Stimulated activated CD4-positive, alpha-beta T cell treated with anti-CD3 and anti-CD28 coated beads, TNF-alpha, amount 100 ng/mL, for 48 hours (primary cell): Measurements from ENCODE around the gene TPPP.
"Not testable (repeated sequence)": the region's sequence is repeated elsewhere in the genome, so short reads cannot be mapped to it uniquely, and the experiment has no call there.

Source experiments
- DNase-seq, 3 donors: peaks; one replicate each; pipeline ENCODE4 v3.0.0-alpha.2; 2020; ENCODE audit warnings: low read depth in 3 of 3

Gene TPPP

DNA sequence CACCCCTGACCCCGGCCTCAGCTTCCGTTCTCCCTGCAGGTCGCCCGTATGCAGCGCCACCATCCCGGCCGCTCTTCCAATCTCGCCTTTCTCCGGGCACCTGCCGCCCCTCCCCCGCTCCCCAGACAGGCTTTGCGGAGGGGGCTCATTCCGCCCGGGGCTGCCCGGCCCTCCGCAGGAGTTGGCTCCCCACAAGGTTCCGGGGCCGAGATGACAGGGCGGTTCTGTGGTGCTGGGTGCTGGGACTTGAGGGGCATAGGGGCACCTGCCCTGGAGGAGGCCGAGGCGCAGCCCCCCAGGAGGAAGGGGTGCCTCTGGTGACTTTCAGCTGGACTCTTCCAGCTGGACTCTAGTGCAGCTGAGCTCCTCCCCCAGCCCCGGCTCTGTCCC, 885 bp upstream of the TPPP start:
- not testable (repeated sequence) for DNase-seq

DNA sequence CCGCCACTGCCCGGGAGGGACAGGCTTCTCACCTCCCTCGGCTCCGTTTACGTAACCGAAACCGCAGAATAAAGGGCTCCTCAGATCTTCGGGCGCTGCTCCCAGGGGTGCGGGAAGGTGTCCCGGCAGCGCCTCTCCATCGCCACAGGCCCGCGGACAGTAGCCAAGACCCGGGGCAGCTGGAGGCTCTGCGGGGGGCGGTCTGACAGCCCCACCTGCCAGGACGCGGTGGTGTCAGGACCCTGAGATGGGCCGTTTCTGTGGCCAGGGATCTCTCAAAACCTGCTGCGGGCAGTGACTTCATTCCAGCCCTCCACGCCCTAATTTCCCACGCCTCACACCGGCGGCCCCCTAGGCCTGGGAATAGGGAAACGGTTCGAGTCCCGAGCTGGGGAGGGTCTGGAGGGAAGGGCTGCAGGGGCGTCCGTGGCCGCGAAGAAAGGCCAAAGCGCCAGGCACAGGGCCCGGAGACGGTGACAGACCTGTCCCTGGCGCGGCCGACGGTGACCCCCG, 567 bp downstream of the TPPP start:
- not testable (repeated sequence) for DNase-seq

- DNase-seq: no peak
Measured at GRCh38 chr5:691817-692528, 1.2 kb downstream of the TPPP start.

DNA sequence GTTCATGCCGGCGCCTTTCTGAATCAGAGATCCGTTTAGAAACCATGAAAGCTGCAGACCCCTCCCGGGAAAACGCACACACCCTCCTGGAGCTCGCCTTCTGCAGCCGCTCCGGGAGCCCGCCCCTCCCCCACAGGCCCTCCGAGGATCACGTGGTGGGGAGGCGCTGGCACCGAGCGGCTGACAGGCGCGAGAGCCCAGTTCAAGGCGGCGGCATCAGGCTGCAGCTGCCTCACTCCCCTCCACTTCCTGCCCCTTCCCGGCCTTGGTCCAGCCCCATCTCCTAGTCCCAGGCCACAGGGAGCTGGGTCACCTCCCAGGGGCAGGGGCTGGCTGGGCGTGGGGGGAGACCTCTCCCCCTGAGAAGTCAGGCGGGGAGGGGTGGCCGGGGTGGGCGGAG, 2.1 kb downstream of the TPPP start:
- not testable (repeated sequence) for DNase-seq

DNA sequence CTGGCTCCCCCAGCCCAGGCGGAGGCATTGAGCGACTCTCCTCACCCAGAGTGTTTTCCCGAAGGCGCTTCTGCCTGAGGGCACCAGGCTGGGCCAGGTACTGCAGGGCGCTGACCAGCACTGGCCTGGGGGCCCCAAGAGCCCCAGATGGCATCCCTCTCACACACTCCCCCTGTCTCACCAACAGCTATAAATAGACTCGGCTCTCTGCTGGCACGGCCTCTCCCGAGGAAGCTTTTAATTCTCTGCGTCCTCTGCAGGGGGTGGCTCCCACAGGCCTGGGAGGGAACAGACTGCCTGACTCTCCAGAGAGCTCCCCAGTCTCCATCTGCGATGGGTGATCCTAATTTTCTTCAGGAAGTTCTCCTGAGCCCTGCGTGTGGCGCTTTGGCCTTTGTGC, 2.9 kb downstream of the TPPP start:
- DNase-seq: not testable (repeated sequence)

GRCh38 chr5:688348-689010, 4.7 kb downstream of the TPPP start:
- not testable (repeated sequence) for DNase-seq

GRCh38 chr5:686936-687335, 6.2 kb downstream of the TPPP start:
- not testable (repeated sequence) for DNase-seq

DNA sequence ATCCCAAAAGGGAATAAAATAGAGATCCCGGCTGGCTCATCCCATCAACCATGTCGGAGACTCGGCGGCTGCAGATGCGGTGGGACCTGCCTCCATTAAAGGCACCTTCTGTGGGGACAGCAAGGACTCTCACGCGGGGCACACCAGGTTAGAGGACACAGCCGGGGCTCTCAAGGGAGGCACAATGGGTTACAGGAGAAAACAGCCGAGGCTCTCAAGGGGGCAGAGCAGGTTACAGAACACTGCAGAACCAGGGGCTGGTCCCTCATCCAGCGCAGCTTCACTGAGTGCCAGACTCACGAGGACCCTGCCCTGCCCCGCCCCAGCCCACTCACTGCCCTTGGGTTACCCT, 7.0 kb downstream of the TPPP start:
- DNase-seq: not testable (repeated sequence)

- DNase-seq: no peak
Measured at GRCh38 chr5:685262-686171, 7.6 kb downstream of the TPPP start.

DNA sequence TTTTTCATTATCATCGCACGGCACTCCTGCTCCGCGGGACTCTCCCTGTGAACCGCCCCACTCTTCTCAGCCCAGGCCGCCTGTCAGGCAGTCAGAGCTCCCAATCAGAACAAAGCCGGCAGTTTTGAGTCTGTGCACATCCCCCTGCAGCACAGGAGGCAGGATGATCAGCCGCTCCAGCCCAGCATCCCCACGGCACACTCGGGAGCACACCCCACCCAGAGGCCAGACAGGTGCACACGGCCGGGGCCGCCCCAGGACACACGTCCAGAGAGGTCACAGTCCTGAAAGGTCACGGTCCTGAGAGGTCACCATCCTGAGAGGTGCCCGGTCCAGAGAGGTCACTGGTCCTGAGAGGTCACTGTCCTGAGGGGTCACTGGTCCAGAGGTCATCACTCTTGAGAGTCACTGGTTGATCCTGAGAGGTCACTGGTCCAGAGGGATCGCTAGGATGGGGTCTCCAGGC, 8.4 kb downstream of the TPPP start:
- no peak for DNase-seq

- DNase-seq: no peak
Measured at GRCh38 chr5:683551-684481, 9.3 kb downstream of the TPPP start.

DNA sequence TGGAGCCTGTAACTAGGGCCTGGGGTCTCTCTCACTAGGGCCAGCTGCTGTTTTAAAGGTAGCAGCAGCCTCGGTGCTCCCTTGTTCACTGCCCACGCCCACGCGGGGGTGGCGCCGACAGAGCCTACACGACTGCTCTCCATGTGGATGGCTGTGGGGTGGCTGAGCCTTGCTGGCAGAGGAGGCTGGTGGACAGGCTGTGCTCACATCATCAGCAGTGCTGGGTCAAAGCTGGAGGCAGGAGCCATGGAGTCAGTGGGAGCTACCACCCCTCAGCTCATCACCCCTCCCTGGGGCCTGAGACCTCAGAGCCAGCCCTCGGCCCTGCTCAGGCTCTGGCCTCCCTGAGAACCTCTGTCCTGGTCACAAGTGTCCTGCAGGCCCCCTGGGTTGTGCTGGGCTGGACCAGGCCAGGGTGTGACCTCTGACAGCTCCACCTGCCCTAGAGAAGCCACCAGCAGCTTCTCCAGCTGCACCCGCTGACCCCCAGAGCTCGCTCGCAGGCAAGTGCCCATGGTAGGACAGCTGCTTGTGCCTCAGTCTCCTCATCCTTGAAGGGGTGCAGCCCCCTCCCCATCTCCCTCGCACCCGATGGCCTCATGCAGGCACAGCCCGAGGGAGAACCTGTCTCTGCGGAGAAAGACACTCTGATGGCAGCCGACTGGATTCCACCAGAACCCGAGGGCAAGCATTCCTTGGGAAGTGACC, 10.3 kb downstream of the TPPP start:
- DNase-seq: not testable (repeated sequence)

DNA sequence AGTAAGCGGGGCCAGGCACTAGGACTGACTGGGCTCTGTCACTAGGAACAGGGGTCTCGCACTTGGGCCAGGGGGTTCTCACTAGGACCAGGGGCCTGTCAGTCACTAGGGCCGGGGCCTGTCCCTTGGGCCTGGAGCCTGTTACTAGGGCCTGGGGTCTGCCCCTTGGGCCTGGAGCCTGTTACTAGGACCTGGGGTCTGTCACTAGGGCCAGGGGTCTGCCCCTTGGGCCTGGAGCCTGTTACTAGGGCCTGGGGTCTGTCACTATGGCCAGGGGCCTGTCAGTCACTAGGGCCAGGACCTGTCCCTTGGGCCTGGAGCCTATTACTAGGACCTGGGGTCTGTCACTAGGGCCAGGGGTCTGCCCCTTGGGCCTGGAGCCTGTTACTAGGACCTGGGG, 10.9 kb downstream of the TPPP start:
- not testable (repeated sequence) for DNase-seq

GRCh38 chr5:681317-682191, 11.6 kb downstream of the TPPP start:
- not testable (repeated sequence) for DNase-seq

DNA sequence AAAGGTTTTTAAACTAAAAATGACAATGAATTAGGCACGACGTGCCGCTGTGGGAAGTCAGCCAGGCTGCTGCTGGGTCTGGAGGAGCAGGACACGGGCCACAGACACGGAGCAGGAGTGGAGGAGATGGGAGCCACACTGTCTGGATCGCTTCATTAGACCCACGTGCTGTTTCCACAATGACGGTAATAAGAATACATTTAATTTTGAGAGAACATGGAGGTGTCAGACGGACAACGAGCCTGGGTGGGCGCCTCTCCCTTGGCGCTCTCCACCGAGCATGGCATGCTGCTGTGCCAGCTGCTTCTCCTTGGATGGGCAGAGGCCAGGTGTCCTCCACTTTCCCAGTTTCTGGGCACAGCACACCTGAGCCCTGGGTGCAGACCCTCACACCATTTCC, 12.3 kb downstream of the TPPP start:
- DNase-seq: not testable (repeated sequence)

- DNase-seq: not testable (repeated sequence)
Measured at GRCh38 chr5:680118-680795, 12.9 kb downstream of the TPPP start.

DNA sequence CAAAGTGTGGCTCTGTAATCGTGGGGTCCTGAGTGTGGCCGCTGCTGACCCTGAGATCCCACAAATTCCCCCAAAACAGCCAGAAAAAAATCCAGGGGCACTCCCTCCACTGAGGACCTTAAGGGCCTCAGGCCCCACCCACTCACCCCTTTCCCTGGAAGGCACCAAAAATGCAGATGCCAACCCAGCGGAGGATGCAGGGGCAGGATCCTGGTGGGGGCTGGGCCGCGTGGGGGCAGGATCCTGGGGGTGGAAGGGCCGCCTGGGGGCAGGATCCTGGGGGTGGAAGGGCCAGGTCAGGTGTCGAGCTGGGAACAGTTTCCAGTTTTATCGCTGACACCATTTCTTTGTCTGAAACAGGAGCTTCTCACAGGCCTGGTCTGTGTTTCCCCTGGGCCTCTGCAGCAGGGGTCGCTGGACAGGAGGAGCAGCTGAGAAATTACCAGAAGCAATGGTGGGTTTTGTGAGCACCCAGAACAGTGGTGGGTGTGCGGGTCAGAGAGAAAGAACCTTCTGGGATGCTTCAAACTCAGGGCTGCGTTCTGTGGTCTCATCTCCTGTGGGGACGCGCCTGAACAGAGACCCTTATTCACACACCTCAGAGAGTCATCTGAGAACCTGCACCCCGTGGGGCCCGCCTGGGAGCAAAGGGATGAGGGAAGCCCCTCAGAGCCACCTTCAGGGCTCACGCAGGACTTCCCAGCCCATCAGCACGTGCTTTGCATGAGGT, 13.8 kb downstream of the TPPP start:
- DNase-seq: not testable (repeated sequence)

- not testable (repeated sequence) for DNase-seq
Measured at GRCh38 chr5:678521-678920, 14.6 kb downstream of the TPPP start.
